CD14-positive monocyte (primary cell): ENCODE measurements around the gene DTWD2. TPM values are rescaled to one million over a fixed set of nuclear protein-coding genes. Genes with fewer than 3 reads are reported as not detected.
"Not testable (repeated sequence)": the region's sequence is repeated elsewhere in the genome, so short reads cannot be mapped to it uniquely, and the experiment has no call there.

Experiments
- DNase-seq, 3 donors: peaks; one replicate each; pipeline ENCODE4 v3.0.0-alpha.2; 2011 to 2022
- H2AFZ ChIP-seq: 2 replicates; pipeline ENCODE4 v1.6.0; 2012; ENCODE audit warnings: mild to moderate bottlenecking, low read depth, low read length, inconsistent platforms; ENCODE audit not compliant: insufficient read depth, poor library complexity, severe bottlenecking
- H3K27ac ChIP-seq, 2 donors: 1 replicate in 1 of 2; 2 replicates in 1 of 2; pipeline ENCODE4 v1.5.1; 2012 to 2013; ENCODE audit warnings: low read length in 2 of 2, control low read depth in 1 of 2, inconsistent platforms in 1 of 2, low read depth in 1 of 2, mild to moderate bottlenecking in 1 of 2
- H3K27me3 ChIP-seq, 2 donors: one replicate each; pipeline versions ENCODE4 v1.6.0 to v1.6.1; 2011 to 2013; ENCODE audit warnings: low read length in 2 of 2; ENCODE audit not compliant: control insufficient read depth in 2 of 2, insufficient read depth in 2 of 2
- H3K36me3 ChIP-seq, 2 donors: replicated peaks in 1 of 2; 1 replicate in 1 of 2; 2 replicates in 1 of 2; pipeline versions ENCODE4 v1.5.1 to v1.6.1; 2012 to 2013; ENCODE audit warnings: low read length in 2 of 2, control low read depth in 1 of 2, inconsistent platforms in 1 of 2, mild to moderate bottlenecking in 1 of 2; ENCODE audit not compliant: insufficient read depth in 2 of 2, control insufficient read depth in 1 of 2
- H3K4me1 ChIP-seq, 2 donors: 1 replicate in 1 of 2; 2 replicates in 1 of 2; pipeline versions ENCODE4 v1.5.1 to v1.6.1; 2012 to 2013; ENCODE audit warnings: low read length in 2 of 2, control low read depth in 1 of 2, inconsistent platforms in 1 of 2, mild to moderate bottlenecking in 1 of 2, moderate library complexity in 1 of 2; ENCODE audit not compliant: insufficient read depth in 2 of 2, control insufficient read depth in 1 of 2
- H3K4me2 ChIP-seq: replicated peaks from 2 replicates; pipeline ENCODE3; 2012; ENCODE audit warnings: low read length, moderate library complexity, mild to moderate bottlenecking; ENCODE audit not compliant: poor library complexity, severe bottlenecking; ENCODE audit errors: extremely low read depth
- H3K4me3 ChIP-seq, 3 experiments: fragments of 200-600 bp in 1 of 3; sonication (generic) in 1 of 3; replicated peaks in 1 of 3; 1 replicate in 2 of 3; 2 replicates in 1 of 3; pipeline ENCODE4 v1.5.1; 2011 to 2013; ENCODE audit warnings: low read length in 3 of 3, mild to moderate bottlenecking in 3 of 3, control low read depth in 2 of 3, low read depth in 2 of 3, inconsistent platforms in 1 of 3, moderate library complexity in 1 of 3
- H3K79me2 ChIP-seq: 2 replicates; pipeline ENCODE4 v1.6.0; 2012; ENCODE audit warnings: mild to moderate bottlenecking, control low read depth, inconsistent platforms, low read length, moderate library complexity; ENCODE audit not compliant: insufficient read depth
- H3K9ac ChIP-seq: 2 replicates; pipeline ENCODE4 v1.6.0; 2017; ENCODE audit warnings: low read length, mild to moderate bottlenecking; ENCODE audit not compliant: insufficient read depth, poor library complexity, severe bottlenecking
- H3K9me3 ChIP-seq, 2 donors: replicated peaks in 1 of 2; 1 replicate in 1 of 2; 2 replicates in 1 of 2; pipeline versions ENCODE4 v1.5.1 to v1.6.1; 2012 to 2013; ENCODE audit warnings: low read length in 2 of 2, control low read depth in 1 of 2; ENCODE audit not compliant: control insufficient read depth in 1 of 2, insufficient read depth in 1 of 2
- H4K20me1 ChIP-seq: 2 replicates; pipeline ENCODE4 v1.6.0; 2012; ENCODE audit warnings: mild to moderate bottlenecking, low read length, control low read depth, moderate library complexity; ENCODE audit not compliant: insufficient read depth
- H3K27ac Mint-ChIP-seq, 7 donors: one replicate each; pipeline ENCODE4 v1.8.0; 2020; ENCODE audit warnings: mild to moderate bottlenecking in 7 of 7, mixed read lengths in 7 of 7, moderate library complexity in 6 of 7, inconsistent platforms in 2 of 7
- H3K27me3 Mint-ChIP-seq, 3 donors: one replicate each; pipeline ENCODE4 v1.8.0; 2021 to 2022; ENCODE audit warnings: low read depth in 3 of 3, mild to moderate bottlenecking in 3 of 3, mixed read lengths in 3 of 3, moderate library complexity in 3 of 3, inconsistent platforms in 1 of 3
- H3K36me3 Mint-ChIP-seq, 2 donors: one replicate each; pipeline ENCODE4 v1.8.0; 2020; ENCODE audit warnings: mixed read lengths in 2 of 2, inconsistent platforms in 1 of 2, mild to moderate bottlenecking in 1 of 2
- H3K4me1 Mint-ChIP-seq: one replicate; pipeline ENCODE4 v1.8.0; 2020; ENCODE audit warnings: mild to moderate bottlenecking, mixed read lengths
- H3K4me3 Mint-ChIP-seq, 2 donors: one replicate each; pipeline ENCODE4 v1.8.0; 2020; ENCODE audit warnings: mild to moderate bottlenecking in 2 of 2, mixed read lengths in 2 of 2, moderate library complexity in 1 of 2
- H3K9me3 Mint-ChIP-seq, 7 donors: one replicate each; pipeline ENCODE4 v1.8.0; 2020 to 2022; ENCODE audit warnings: mixed read lengths in 7 of 7, mild to moderate bottlenecking in 6 of 7, moderate library complexity in 6 of 7, inconsistent platforms in 2 of 7
- CTCF ChIP-seq: fragments of 200-600 bp; IDR thresholded peaks from one replicate; pipeline ENCODE4 v1.8.0; 2022; ENCODE audit warnings: antibody characterized with exemption, mild to moderate bottlenecking
- WGBS: methylation state at CpG from one replicate; pipeline ENCODE4 v1.1.5; 2013; ENCODE audit warnings: missing lambda C conversion rate; ENCODE audit not compliant: insufficient coverage; 5-methylcytosine and 5-hydroxymethylcytosine counted together
- intact Hi-C, 2 donors: fragments of 100-400 bp; cut with micrococcal nuclease; formaldehyde crosslinking; loops; one replicate each; pipeline versions ENCODE4 v1.15.0 to v1.15.1; 2023
- polyA plus RNA-seq, 3 donors: library from polyadenylated mRNA; depleted of rRNA in 1 of 3; unstranded in 2 of 3; stranded (reverse) in 1 of 3; fragments of 300-500 nt in 2 of 3; fragments of >200 nt in 1 of 3; fragmentation: Illumina TruSeq in 2 of 3; gene quantifications; 1 replicate in 2 of 3; 2 replicates in 1 of 3; pipeline ENCODE4 v1.2.3, GENCODE V29; 2012 to 2021

Gene DTWD2
- polyA plus RNA-seq, 3 donors = 1.2 to 2.7 (median 2.5) TPM

- H3K4me2 ChIP-seq, H3K4me1 Mint-ChIP-seq, H3K4me3 Mint-ChIP-seq, H3K36me3 ChIP-seq, H3K27ac ChIP-seq, H4K20me1 ChIP-seq, H3K9ac ChIP-seq, H3K4me1 ChIP-seq, H3K4me3 ChIP-seq, intact Hi-C loops, H3K27me3 Mint-ChIP-seq, H3K27me3 ChIP-seq, H3K27ac Mint-ChIP-seq, H3K36me3 Mint-ChIP-seq, H2AFZ ChIP-seq, H3K79me2 ChIP-seq, DNase-seq: not testable (repeated sequence)
- peaks cover 6 to 23% (median 18%) of the 10 kb centered on the region in 7 donors for H3K9me3 Mint-ChIP-seq
- peaks cover 14% of the 10 kb centered on the region in 2 donors for H3K9me3 ChIP-seq
- no CpG with 5 or more reads among the region's 1 CpG for WGBS
Measured at GRCh38 chr5:118849507-118849906, 138.8 kb downstream of the DTWD2 start.

- H3K4me3 Mint-ChIP-seq = no peak overlapping the region
- no peak for TF ChIP-seq CTCF
- Histone ChIP-seq H3K27me3 (no peaks in the 10 kb centered on the region), H2AFZ (no peak overlapping the region), H3K4me2 (no peak overlapping the region), H3K4me1 (no peaks in the 10 kb centered on the region), H3K9me3 (no peaks in the 10 kb centered on the region), H3K79me2 (no peaks in the 10 kb centered on the region), H3K36me3 (no peaks in the 10 kb centered on the region), H3K4me3 (no peak overlapping the region), H4K20me1 (no peaks in the 10 kb centered on the region), H3K27ac (no peak overlapping the region), H3K9ac (no peak overlapping the region)
- no CpG with 5 or more reads among the region's 1 CpG for WGBS
- intact Hi-C loops = no loop called here
- no peak for DNase-seq
- no peak overlapping the region for H3K27ac Mint-ChIP-seq
- H3K9me3 Mint-ChIP-seq = peaks cover 0 to 4% (median 0%) of the 10 kb centered on the region in 7 donors
- H3K36me3 Mint-ChIP-seq = no peaks in the 10 kb centered on the region
- no peaks in the 10 kb centered on the region for H3K4me1 Mint-ChIP-seq
- H3K27me3 Mint-ChIP-seq = no peaks in the 10 kb centered on the region
Measured at GRCh38 chr5:118844351-118844750, 144.0 kb downstream of the DTWD2 start.
